Measurements from ENCODE around the gene CBARP. TPM values are rescaled to one million over a fixed set of nuclear protein-coding genes. Genes with fewer than 3 reads are reported as not detected.
A peak's percentile ranks its signal among the peaks of the same experiment; 100 is the strongest.

The CBARP gene
- total and polyA plus RNA-seq, 9 of the 15 experiments (the other 6 are each of a cell fraction or from before 2014, with no cell fraction given), result 0.03 to 8.9 (median 1.2) TPM; not detected in 1

- Histone ChIP-seq H3K4me1 (replicated peaks in 1 of 2; ENCODE audit: control insufficient read depth in 2 of 2, insufficient read depth in 2 of 2, low read length in 2 of 2) (peaks cover 11 to 79% of the 10 kb centered on the region in 2 experiments; a peak in 3 of 5 replicates), H3K79me2 (ENCODE audit: control insufficient read depth, insufficient read depth, low read length) (peaks cover 16% of the 10 kb centered on the region), H3K9me3 (replicated peaks; ENCODE audit: control insufficient read depth, insufficient read depth, low read depth, low read length) (no peaks in the 10 kb centered on the region), H3K27me3 (ENCODE audit: control insufficient read depth in 2 of 2, insufficient read depth in 2 of 2, low read length in 2 of 2) (peaks cover 9 to 11% of the 10 kb centered on the region in 2 experiments; a peak in 3 of 5 replicates), H3K27ac (ENCODE audit: extremely low read depth, low read depth, low read length) (no peak overlapping the region), H3K4me2 (ENCODE audit: insufficient read depth, low read length) (no peak overlapping the region), H3K36me3 (ENCODE audit: control insufficient read depth, insufficient read depth, low read length) (peaks cover 41% of the 10 kb centered on the region; the same call in 2 of the 3 replicates), H3K9ac (ENCODE audit: insufficient read depth in 1 of 2, low read depth in 2 of 2, low read length in 2 of 2) (peak overlapping the region in 1 of 2 experiments; percentile 21; a peak in 1 of 4 replicates), H3K4me3 (no peak overlapping the region), H2AFZ (ENCODE audit: low read depth, low read length) (no peak overlapping the region), H3K9me1 (ENCODE audit: control insufficient read depth, insufficient read depth, low read length) (no peaks in the 10 kb centered on the region), H4K20me1 (replicated peaks; ENCODE audit: control insufficient read depth, insufficient read depth, low read length) (peaks cover 20% of the 10 kb centered on the region)
- TF ChIP-seq ZNF778 (CRISPR knock-in tag; IDR thresholded peaks at IDR 0.05) (no peak), ZNF318 (IDR thresholded peaks at IDR 0.05; ENCODE audit: borderline replicate concordance in 1 of 2, low read depth in 1 of 2) (no peak), TBP (optimal IDR thresholded peaks at IDR 0.05; ENCODE audit: low read depth, low read length) (no peak), POLR2G (IDR thresholded peaks at IDR 0.05; ENCODE audit: low read depth, low read length) (peak; percentile 63), EGR1 (conservative IDR thresholded peaks at IDR 0.05) (peak; percentile 56), PCBP1 (IDR thresholded peaks at IDR 0.05; ENCODE audit: low read depth, low read length, poor library complexity, severe bottlenecking) (peak; percentile 4), U2AF2 (optimal IDR thresholded peaks at IDR 0.05; ENCODE audit: low read depth, low read length) (no peak), SP2 (IDR thresholded peaks at IDR 0.05; ENCODE audit: extremely low read depth, low read depth, low read length, poor library complexity, severe bottlenecking) (no peak), SMC3 (conservative IDR thresholded peaks at IDR 0.05; ENCODE audit: insufficient read depth, low read depth, low read length) (no peak), RBFOX2 (IDR thresholded peaks at IDR 0.05; ENCODE audit: low read depth, low read length) (peak; percentile 33; the same call in 1 of the 2 replicates), ARHGAP35 (IDR thresholded peaks at IDR 0.05; ENCODE audit: partially characterized antibody) (no peak)
- no TSS peak for BruUV-seq (replicated peaks)
- 75% methylated on average over 25 of the region's 53 CpGs for WGBS (ENCODE audit: insufficient coverage, low coverage, missing lambda C conversion rate)
- intact Hi-C loops (cut with micrococcal nuclease), result no loop called here
- DNase-seq (ENCODE audit: extremely low read depth in 1 of 4, low spot score in 3 of 4) (no peak), FAIRE-seq (no peak), ATAC-seq (no peak)
- in situ Hi-C loops (cut with MboI), result no loop called here
- POLR2A ChIA-PET, result interaction anchor here (2.4 kb wide), 1 partner anchor 12 kb away, joined by 21 read pairs; the partner anchor contains the start of gene CIRBP
- CTCF ChIA-PET (ENCODE audit: low intra/inter-chr PET ratio), result interaction anchor here (1.5 kb wide), 1 partner anchor 91 kb away, joined by 7 read pairs; no protein-coding TSS in a partner anchor
Observed at GRCh38 chr19:1280636-1281568, 43.1 kb upstream of the CBARP start.

Data from K562 (cell line).